Activated T-cell treated with anti-CD3 and anti-CD28 coated beads, Interleukin-2, amount 50 U/mL, for 72 hours (primary cell): ENCODE data around the gene ACE. TPM values are rescaled to one million over a fixed set of nuclear protein-coding genes. Genes with fewer than 3 reads are reported as not detected.
"Not testable (repeated sequence)": the region's sequence is repeated elsewhere in the genome, so short reads cannot be mapped to it uniquely, and the experiment has no call there.

Source experiments
- ATAC-seq, 2 donors: fragments of 150-1000 bp; cut with Tn5 transposase; replicated peaks in 1 of 2; 2 replicates each; pipeline ENCODE4 v1.10.0; 2021; ENCODE audit warnings: moderate library complexity in 2 of 2, mild to moderate bottlenecking in 1 of 2
- DNase-seq, 2 donors: peaks; one replicate each; pipeline ENCODE4 v3.0.0; 2021 to 2022; ENCODE audit warnings: mixed read lengths in 1 of 2
- H3K27ac Mint-ChIP-seq: one replicate; pipeline ENCODE4 v1.8.0; 2022; ENCODE audit warnings: mild to moderate bottlenecking, moderate library complexity, mixed read lengths
- H3K27me3 Mint-ChIP-seq: one replicate; pipeline ENCODE4 v1.8.0; 2022; ENCODE audit warnings: low read depth, mixed read lengths
- H3K36me3 Mint-ChIP-seq, 2 donors: one replicate each; pipeline ENCODE4 v1.8.0; 2022; ENCODE audit warnings: mixed read lengths in 2 of 2, mild to moderate bottlenecking in 1 of 2; ENCODE audit not compliant: insufficient read depth in 2 of 2
- H3K4me1 Mint-ChIP-seq: one replicate; pipeline ENCODE4 v1.8.0; 2022; ENCODE audit warnings: low read depth, mixed read lengths
- H3K4me3 Mint-ChIP-seq, 2 donors: one replicate each; pipeline ENCODE4 v1.8.0; 2022; ENCODE audit warnings: mild to moderate bottlenecking in 2 of 2, mixed read lengths in 2 of 2, moderate library complexity in 2 of 2
- H3K9me3 Mint-ChIP-seq, 2 donors: one replicate each; pipeline ENCODE4 v1.8.0; 2022; ENCODE audit warnings: mixed read lengths in 2 of 2
- total RNA-seq, 2 donors: library from RNA; stranded (reverse); gene quantifications; one replicate each; pipeline ENCODE4 v1.2.3, GENCODE V29; 2022

ACE gene
- total RNA-seq, 2 donors from 2014 or later: 0.58 to 2.5 TPM

GRCh38 chr17:63446753-63447470, 29.9 kb upstream of the ACE start:
- peaks cover 22% of the 10 kb centered on the region for H3K4me1 Mint-ChIP-seq
- H3K27ac Mint-ChIP-seq: peak overlapping the region; percentile 39

DNA sequence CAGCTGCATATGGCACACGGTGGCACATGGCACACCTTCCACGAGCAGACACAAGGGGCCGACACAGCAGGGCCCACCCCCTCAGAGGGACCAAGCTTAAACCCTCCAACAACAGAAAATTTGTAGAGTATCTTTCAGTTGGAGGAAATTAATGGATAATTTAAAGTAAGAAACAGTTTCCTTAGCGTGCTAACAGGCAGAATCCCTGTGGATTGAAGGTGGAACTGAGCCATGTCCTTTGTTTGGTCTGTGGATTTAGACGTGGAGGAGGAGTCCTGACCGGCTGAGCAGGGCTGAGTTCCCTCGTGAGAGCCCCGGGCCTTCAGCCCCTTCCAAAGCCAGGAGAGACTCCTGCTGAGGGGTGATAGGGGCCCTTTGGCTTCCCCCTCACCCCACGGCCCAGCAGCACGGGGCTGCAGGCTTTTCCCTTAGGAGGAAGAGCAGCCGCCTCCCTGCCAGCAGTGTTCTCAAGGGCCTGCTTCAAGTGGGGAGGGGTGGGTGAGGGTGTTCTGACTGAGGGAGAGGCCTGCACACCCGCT, 29.3 kb upstream of the ACE start:
- peaks cover 19% of the 10 kb centered on the region for H3K4me1 Mint-ChIP-seq
- H3K27ac Mint-ChIP-seq: peak overlapping the region; percentile 39

More at GRCh38 chr17:63446753-63447470, 29.9 kb upstream of the ACE start:
- peak; percentile 51 to 64 for DNase-seq
- peaks cover 4% of the 10 kb centered on the region for H3K27me3 Mint-ChIP-seq
- no peaks in the 10 kb centered on the region for H3K36me3 Mint-ChIP-seq
- ATAC-seq: peak; percentile 18 to 30
- no peaks in the 10 kb centered on the region for H3K9me3 Mint-ChIP-seq
- peak overlapping the region; percentile 59 to 63 for H3K4me3 Mint-ChIP-seq

DNA sequence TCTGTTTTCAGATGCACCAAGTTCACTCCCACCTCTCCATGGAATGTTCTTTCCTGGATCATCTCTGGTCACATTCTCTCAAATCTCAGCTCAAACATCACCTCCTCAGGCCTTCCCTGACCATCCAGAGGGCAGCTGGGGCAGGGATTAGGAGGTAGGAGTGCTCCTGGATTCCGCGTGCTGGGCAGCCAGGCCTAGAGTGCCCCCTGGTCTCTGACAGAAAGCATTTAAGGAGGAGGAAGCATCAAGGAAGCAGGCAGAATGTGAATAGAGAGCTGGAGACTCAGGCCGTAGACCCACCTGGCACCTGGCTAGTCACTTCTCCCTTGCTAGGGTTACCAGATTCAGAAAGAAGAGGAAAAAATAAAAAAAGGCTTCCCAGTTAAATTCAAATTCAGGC, 28.2 kb upstream of the ACE start:
- Mint-ChIP-seq H3K4me1 (peaks cover 16% of the 10 kb centered on the region), H3K9me3 (no peaks in the 10 kb centered on the region), H3K27ac (peak overlapping the region; percentile 77), H3K27me3 (peaks cover 7% of the 10 kb centered on the region), H3K36me3 (no peaks in the 10 kb centered on the region), H3K4me3 (peak overlapping the region in 1 of 2 donors; percentile 35)
- ATAC-seq (no peak), DNase-seq (no peak)

More for the DNA sequence above, 29.3 kb upstream of the ACE start:
- H3K9me3 Mint-ChIP-seq: no peaks in the 10 kb centered on the region
- DNase-seq: no peak
- H3K27me3 Mint-ChIP-seq: peaks cover 7% of the 10 kb centered on the region
- no peaks in the 10 kb centered on the region for H3K36me3 Mint-ChIP-seq
- peak overlapping the region; percentile 59 to 63 for H3K4me3 Mint-ChIP-seq
- ATAC-seq: no peak

DNA sequence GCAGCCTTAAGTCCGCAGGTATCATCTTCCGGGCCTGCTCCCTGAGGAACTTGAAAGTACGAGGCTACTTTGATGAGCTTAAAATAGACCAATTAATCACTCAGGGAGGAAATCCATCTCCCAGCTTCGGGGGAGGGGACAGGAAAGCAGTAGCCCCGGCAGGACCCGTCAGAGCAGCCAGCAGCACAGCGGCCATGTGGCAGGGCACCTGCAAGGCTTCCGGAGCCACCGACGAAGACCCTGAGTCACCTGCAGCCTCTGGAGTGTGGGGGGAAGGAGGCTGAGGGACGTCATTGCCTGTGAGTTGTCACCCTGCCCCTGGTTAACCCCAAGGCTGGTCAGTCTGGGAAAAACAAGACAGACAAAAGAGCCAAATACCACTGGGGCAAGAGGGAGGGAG, 26.3 kb upstream of the ACE start:
- H3K9me3 Mint-ChIP-seq: no peaks in the 10 kb centered on the region
- ATAC-seq (no peak), DNase-seq (peak in 1 of 2 donors; percentile 24)
- peaks cover 16% of the 10 kb centered on the region for H3K4me1 Mint-ChIP-seq
- no peak overlapping the region for H3K27ac Mint-ChIP-seq
- no peak overlapping the region for H3K4me3 Mint-ChIP-seq
- no peaks in the 10 kb centered on the region for H3K36me3 Mint-ChIP-seq
- H3K27me3 Mint-ChIP-seq: peaks cover 7% of the 10 kb centered on the region

DNA sequence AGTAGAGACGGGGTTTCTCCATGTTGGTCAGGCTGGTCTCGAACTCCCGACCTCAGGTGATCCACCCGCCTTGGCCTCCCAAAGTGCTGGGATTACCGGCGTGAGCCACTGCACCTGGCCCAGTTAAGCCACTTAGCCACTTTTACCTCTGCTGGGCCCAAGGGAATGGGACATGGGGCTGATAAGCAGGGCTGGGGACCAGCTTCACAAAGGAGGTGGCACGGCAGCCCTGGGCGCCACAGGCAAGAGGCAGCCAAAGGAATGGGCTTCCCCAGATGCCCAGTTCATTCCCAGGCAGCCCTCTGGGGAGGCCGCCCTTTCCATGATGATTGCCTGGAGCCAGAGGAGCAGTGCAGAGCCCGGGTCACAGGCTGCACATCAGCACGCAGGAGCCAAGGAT, 25.7 kb upstream of the ACE start:
- no peak for DNase-seq
- H3K9me3 Mint-ChIP-seq: no peaks in the 10 kb centered on the region
- no peak for ATAC-seq
- peaks cover 16% of the 10 kb centered on the region for H3K4me1 Mint-ChIP-seq
- peaks cover 7% of the 10 kb centered on the region for H3K27me3 Mint-ChIP-seq
- no peak overlapping the region for H3K27ac Mint-ChIP-seq
- no peak overlapping the region for H3K4me3 Mint-ChIP-seq
- H3K36me3 Mint-ChIP-seq: no peaks in the 10 kb centered on the region

DNA sequence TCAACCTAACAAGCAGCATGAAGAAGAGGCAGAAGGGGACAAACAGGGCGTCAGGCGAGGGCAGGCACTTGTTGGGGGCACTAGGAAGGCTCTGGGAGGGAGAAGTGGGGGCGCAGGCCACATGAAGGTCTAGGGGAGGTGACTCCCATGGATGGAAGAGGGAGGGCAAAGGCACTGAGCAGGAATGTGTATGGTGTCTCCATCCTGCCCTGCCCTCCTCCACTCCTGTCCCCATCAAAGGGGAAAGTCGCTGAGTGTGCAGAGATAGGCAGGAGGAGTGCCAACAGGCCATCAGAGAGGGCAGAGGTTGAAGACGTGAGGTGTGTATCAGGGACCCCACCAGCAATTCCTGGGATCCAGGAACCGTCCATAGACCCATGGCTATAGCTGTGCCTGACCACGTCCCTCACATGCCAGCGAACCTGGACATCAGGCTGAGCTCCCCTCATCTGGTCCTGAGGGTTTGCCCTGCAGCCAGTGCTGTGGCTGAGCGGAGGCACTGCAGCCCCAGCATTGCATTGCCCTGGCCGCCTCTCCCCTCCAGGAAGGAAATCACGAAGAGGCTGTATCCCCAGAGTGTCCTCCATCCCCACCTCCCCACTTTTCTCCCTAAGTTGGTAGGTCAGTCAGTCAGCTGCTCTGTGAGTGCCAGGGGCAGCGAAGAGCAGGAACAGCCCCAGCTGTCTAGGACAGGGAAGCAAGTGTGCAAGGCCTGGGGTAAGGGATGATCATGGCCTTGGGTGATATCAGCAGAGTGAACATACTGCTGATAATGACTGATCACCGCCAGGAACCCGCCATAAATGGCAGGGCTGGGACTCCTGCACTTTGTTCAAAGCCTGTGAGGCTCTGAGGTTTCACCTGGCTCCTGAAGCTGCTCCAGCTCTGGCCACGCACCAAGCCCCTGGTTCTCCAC, 24.6 kb upstream of the ACE start:
- Mint-ChIP-seq H3K36me3 (no peaks in the 10 kb centered on the region), H3K9me3 (no peaks in the 10 kb centered on the region), H3K27ac (no peak overlapping the region), H3K27me3 (peaks cover 7% of the 10 kb centered on the region), H3K4me3 (no peak overlapping the region), H3K4me1 (peaks cover 13% of the 10 kb centered on the region)
- no peak for DNase-seq
- no peak for ATAC-seq

DNA sequence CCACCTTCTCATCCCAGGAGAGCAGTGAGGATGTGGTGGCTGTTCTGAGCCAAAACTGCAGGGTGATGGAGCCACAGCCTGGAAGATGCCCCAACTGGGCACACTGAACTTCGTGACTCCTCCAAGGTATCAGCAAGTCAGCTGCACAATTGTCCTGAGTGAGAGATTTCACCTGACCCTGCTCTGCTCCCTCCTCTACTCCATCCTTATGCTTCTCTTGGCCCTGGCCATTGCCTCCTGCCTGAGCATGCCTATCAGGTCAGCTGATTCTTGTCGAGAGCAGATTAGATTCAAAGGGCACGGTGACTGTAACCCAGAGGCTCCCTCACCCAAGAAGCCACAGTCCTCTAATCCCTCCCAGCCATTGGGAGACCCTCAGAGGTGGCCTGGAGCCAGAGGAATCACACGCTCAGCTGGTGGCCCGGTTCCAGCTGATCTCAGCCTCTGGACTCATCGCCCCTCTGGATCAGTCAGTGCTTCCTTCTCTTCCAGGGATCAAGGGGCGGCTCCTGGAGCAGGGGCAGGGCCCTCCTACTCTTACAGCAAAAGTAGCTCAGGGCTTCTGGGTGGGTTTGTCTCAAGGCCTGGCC, 23.8 kb upstream of the ACE start:
- ATAC-seq (no peak), DNase-seq (no peak)
- Mint-ChIP-seq H3K36me3 (no peaks in the 10 kb centered on the region), H3K4me1 (peaks cover 10% of the 10 kb centered on the region), H3K27ac (no peak overlapping the region), H3K9me3 (no peaks in the 10 kb centered on the region), H3K27me3 (peaks cover 7% of the 10 kb centered on the region), H3K4me3 (no peak overlapping the region)

GRCh38 chr17:63454357-63454756, 22.5 kb upstream of the ACE start:
- H3K4me1 Mint-ChIP-seq: peaks cover 10% of the 10 kb centered on the region
- H3K36me3 Mint-ChIP-seq: not testable (repeated sequence)

DNA sequence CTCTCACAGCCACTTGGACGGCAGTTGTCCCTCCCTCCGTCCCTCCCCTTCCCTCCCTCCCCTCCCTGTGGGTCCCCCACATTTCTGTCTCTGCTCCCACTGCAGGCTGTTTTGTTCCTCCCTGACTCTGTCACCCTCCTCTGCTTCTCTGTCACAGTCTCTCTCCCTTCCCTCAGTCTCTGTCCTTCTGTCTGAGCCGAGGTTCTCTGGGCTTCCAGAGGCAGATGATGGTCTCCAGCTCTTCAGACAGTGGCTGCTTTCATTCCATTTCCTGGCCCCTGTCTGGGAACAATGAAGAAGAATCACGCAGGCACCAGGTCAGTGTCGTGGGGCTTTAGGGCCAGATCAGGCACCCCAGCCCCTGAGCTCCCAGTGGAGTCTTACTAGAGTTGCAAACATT, 21.9 kb upstream of the ACE start:
- H3K4me1 Mint-ChIP-seq: peaks cover 8% of the 10 kb centered on the region
- no peak overlapping the region for H3K27ac Mint-ChIP-seq
- H3K9me3 Mint-ChIP-seq: no peaks in the 10 kb centered on the region
- H3K36me3 Mint-ChIP-seq: no peaks in the 10 kb centered on the region
- no peak for ATAC-seq
- no peak overlapping the region for H3K4me3 Mint-ChIP-seq
- DNase-seq: no peak
- H3K27me3 Mint-ChIP-seq: peaks cover 7% of the 10 kb centered on the region

More at GRCh38 chr17:63454357-63454756, 22.5 kb upstream of the ACE start:
- H3K27ac Mint-ChIP-seq, H3K27me3 Mint-ChIP-seq, DNase-seq, H3K4me3 Mint-ChIP-seq, ATAC-seq, H3K9me3 Mint-ChIP-seq: not testable (repeated sequence)

DNA sequence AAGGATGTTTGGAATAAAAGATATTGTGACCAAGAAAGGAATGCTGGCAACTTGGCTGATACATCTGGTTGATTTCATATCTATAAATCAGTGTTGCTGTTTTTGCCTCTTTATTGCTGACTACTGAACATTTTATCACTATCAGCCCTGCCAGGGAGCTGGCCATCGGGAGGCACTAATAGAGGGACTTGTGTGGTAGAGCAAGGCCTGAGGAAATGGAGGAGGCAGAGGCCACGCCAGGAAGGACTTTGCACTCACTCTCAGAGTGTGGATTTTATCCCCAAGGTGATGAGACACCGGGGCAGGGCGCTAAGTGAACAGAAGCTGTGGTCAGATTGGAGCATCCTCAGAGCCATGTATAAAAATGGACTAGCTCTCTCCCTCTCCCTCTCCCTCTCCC, 21.4 kb upstream of the ACE start:
- no peak overlapping the region for H3K27ac Mint-ChIP-seq
- no peaks in the 10 kb centered on the region for H3K36me3 Mint-ChIP-seq
- peaks cover 3% of the 10 kb centered on the region for H3K4me1 Mint-ChIP-seq
- DNase-seq: no peak
- H3K27me3 Mint-ChIP-seq: peaks cover 7% of the 10 kb centered on the region
- no peak overlapping the region for H3K4me3 Mint-ChIP-seq
- no peak for ATAC-seq
- H3K9me3 Mint-ChIP-seq: no peaks in the 10 kb centered on the region

DNA sequence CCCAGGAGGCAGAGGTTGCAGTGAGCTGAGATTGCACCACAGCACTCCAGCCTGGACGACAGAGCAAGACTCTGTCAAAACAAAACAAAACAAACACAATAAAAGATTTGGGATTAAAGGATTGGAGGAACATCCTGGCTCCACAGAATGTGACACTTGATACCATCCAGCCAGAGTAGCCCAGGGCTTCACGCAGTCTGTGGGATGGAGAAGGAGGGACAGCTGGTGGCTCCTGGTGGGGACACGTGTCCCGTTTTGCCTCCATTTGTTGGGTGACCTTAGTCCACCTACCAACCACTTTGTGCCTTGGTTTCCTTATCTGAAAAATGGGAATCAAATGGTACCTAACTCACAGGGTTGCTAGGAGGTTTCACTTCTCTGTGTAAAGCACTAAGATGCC, 18.4 kb upstream of the ACE start:
- H3K36me3 Mint-ChIP-seq: no peaks in the 10 kb centered on the region
- no peaks in the 10 kb centered on the region for H3K4me1 Mint-ChIP-seq
- H3K4me3 Mint-ChIP-seq: no peak overlapping the region
- H3K9me3 Mint-ChIP-seq: no peaks in the 10 kb centered on the region
- ATAC-seq (no peak), DNase-seq (no peak)
- H3K27ac Mint-ChIP-seq: no peak overlapping the region
- H3K27me3 Mint-ChIP-seq: peaks cover under 1% of the 10 kb centered on the region

DNA sequence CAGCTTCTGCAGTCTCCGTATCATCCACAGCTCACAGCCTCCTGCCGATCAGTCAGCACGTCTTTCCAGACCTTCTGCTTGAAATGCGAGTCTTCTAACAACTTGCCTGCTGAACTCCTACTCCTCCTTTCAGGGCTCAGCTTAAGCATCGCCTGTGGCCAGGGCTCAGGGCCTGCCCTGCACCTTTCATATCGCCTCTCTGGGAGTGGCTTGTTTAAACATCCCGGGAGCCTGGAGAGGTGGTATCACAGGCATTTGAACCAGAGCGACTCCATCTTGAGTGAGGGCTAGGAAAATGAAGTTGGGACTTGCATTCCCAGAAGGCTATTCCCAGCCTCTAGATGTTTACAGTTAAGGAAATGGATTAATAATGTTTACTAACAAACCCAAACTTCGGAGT, 16.8 kb upstream of the ACE start:
- DNase-seq (no peak), ATAC-seq (no peak)
- Mint-ChIP-seq H3K4me1 (no peaks in the 10 kb centered on the region), H3K27ac (no peak overlapping the region), H3K27me3 (peaks cover 5% of the 10 kb centered on the region), H3K36me3 (no peaks in the 10 kb centered on the region), H3K4me3 (no peak overlapping the region), H3K9me3 (no peaks in the 10 kb centered on the region)

- no peaks in the 10 kb centered on the region for H3K36me3 Mint-ChIP-seq
These were observed 13.1 kb upstream of the ACE start for GRCh38 chr17:63463771-63464170.

More at GRCh38 chr17:63463771-63464170, 13.1 kb upstream of the ACE start:
- no peaks in the 10 kb centered on the region for H3K9me3 Mint-ChIP-seq
- DNase-seq: no peak
- H3K4me3 Mint-ChIP-seq: no peak overlapping the region
- no peaks in the 10 kb centered on the region for H3K4me1 Mint-ChIP-seq
- H3K27ac Mint-ChIP-seq: no peak overlapping the region
- H3K27me3 Mint-ChIP-seq: peaks cover 5% of the 10 kb centered on the region
- no peak for ATAC-seq
